Loucy (cell line): Measurements from ENCODE around the gene OMD.

ENCODE experiments used
- H2AFZ ChIP-seq: fragments of 200-600 bp; sonication (generic); 2 replicates; pipeline ENCODE4 v1.6.0; 2016; ENCODE audit warnings: antibody characterized with exemption, mild to moderate bottlenecking, low read length, moderate library complexity
- H3F3A ChIP-seq: fragments of 200-600 bp; 2 replicates; pipeline ENCODE4 v1.6.0; 2016; ENCODE audit warnings: antibody characterized with exemption, low read depth, mild to moderate bottlenecking
- H3K27me3 ChIP-seq: fragments of 200-600 bp; sonication (generic); 2 replicates; pipeline ENCODE4 v1.6.1; 2014; ENCODE audit warnings: low read length, mild to moderate bottlenecking; ENCODE audit not compliant: insufficient read depth, poor library complexity, severe bottlenecking
- H3K36me3 ChIP-seq: fragments of 200-600 bp; sonication (generic); 2 replicates; pipeline ENCODE4 v1.6.1; 2016; ENCODE audit warnings: low read length; ENCODE audit not compliant: insufficient read depth
- H3K4me1 ChIP-seq: fragments of 200-600 bp; sonication (generic); 2 replicates; pipeline ENCODE4 v1.5.1; 2014; ENCODE audit warnings: low read length, mild to moderate bottlenecking; ENCODE audit not compliant: insufficient read depth, poor library complexity, severe bottlenecking
- H3K4me2 ChIP-seq: fragments of 200-600 bp; sonication (generic); 2 replicates; pipeline ENCODE4 v1.6.0; 2014; ENCODE audit warnings: antibody characterized with exemption, low read length, low read depth, mild to moderate bottlenecking; ENCODE audit not compliant: poor library complexity, severe bottlenecking
- H3K4me3 ChIP-seq: fragments of 200-600 bp; sonication (generic); 2 replicates; pipeline ENCODE4 v1.5.1; 2014; ENCODE audit warnings: low read length, mild to moderate bottlenecking, mixed read lengths; ENCODE audit not compliant: poor library complexity, severe bottlenecking
- H3K79me2 ChIP-seq: fragments of 200-600 bp; sonication (generic); 2 replicates; pipeline ENCODE4 v1.6.1; 2014; ENCODE audit warnings: low read length; ENCODE audit not compliant: insufficient read depth
- H3K9ac ChIP-seq: fragments of 200-600 bp; sonication (generic); 2 replicates; pipeline ENCODE4 v1.6.0; 2014; ENCODE audit warnings: mild to moderate bottlenecking, low read depth, low read length, moderate library complexity; ENCODE audit not compliant: poor library complexity, severe bottlenecking
- H3K9me2 ChIP-seq: fragments of 200-600 bp; sonication (generic); replicated peaks from 2 replicates; pipeline ENCODE4 v1.6.1; 2016; ENCODE audit warnings: low read depth, low read length, mixed read lengths
- H3K9me3 ChIP-seq: fragments of 200-600 bp; sonication (generic); 2 replicates; pipeline ENCODE4 v1.6.1; 2014; ENCODE audit warnings: mild to moderate bottlenecking, antibody characterized with exemption, low read length, low read depth; ENCODE audit not compliant: insufficient read depth
- H4K20me1 ChIP-seq: fragments of 200-600 bp; sonication (generic); 2 replicates; pipeline ENCODE4 v1.6.0; 2014; ENCODE audit warnings: antibody characterized with exemption, low read length, mild to moderate bottlenecking; ENCODE audit not compliant: insufficient read depth, poor library complexity, severe bottlenecking
- EZH2phosphoT487 ChIP-seq: fragments of 200-600 bp; IDR thresholded peaks from 2 replicates; pipeline ENCODE4 v1.6.1; 2018; ENCODE audit warnings: antibody characterized with exemption, mild to moderate bottlenecking, moderate library complexity, borderline replicate concordance
- TF ChIP-seq, protein P1 (sequence below): fragments of 200-600 bp; sonication (generic); conservative IDR thresholded peaks from 2 replicates; pipeline ENCODE4 v1.5.1; 2014; ENCODE audit warnings: mild to moderate bottlenecking, antibody characterized with exemption, low read length

OMD gene

DNA sequence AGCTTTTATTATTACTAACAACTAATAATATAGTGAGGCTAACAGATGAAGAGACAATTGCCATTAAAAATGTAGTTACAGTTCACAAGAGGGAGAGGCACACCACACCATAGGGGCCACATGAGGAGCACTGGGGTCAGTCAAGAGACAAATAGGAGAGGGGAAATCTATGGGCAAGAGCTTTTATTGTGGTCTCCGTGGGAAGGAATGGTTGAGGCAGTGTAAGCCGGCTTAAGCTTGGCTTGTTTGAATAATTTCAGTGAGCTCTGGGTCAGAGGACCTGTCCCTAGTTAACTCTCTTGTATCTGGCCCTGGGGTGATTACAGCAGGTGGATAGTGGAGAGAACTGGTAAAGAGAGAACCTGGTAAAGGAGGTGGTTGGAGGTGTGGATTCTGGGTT is 55.2 kb downstream of the OMD start:
- no peaks in the 10 kb centered on the region for H3K9me2 ChIP-seq
- no peaks in the 10 kb centered on the region for H4K20me1 ChIP-seq
- TF ChIP-seq, protein P1, sequence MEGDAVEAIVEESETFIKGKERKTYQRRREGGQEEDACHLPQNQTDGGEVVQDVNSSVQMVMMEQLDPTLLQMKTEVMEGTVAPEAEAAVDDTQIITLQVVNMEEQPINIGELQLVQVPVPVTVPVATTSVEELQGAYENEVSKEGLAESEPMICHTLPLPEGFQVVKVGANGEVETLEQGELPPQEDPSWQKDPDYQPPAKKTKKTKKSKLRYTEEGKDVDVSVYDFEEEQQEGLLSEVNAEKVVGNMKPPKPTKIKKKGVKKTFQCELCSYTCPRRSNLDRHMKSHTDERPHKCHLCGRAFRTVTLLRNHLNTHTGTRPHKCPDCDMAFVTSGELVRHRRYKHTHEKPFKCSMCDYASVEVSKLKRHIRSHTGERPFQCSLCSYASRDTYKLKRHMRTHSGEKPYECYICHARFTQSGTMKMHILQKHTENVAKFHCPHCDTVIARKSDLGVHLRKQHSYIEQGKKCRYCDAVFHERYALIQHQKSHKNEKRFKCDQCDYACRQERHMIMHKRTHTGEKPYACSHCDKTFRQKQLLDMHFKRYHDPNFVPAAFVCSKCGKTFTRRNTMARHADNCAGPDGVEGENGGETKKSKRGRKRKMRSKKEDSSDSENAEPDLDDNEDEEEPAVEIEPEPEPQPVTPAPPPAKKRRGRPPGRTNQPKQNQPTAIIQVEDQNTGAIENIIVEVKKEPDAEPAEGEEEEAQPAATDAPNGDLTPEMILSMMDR, result no peak
- no peak for TF ChIP-seq EZH2phosphoT487
- peaks cover 10% of the 10 kb centered on the region for H3K4me1 ChIP-seq
- H3F3A ChIP-seq, result no peaks in the 10 kb centered on the region
- H3K4me3 ChIP-seq, result no peak overlapping the region
- peaks cover 15% of the 10 kb centered on the region for H3K36me3 ChIP-seq
- peaks cover 5% of the 10 kb centered on the region; the same call in 1 of the 2 replicates for H3K79me2 ChIP-seq
- H2AFZ ChIP-seq, result no peak overlapping the region
- no peak overlapping the region for H3K4me2 ChIP-seq
- no peak overlapping the region for H3K9ac ChIP-seq
- peaks cover 8% of the 10 kb centered on the region; the same call in 1 of the 2 replicates for H3K9me3 ChIP-seq
- H3K27me3 ChIP-seq, result no peaks in the 10 kb centered on the region
